PC-9 (cell line): ENCODE data around the gene SIDT1.

Experiments used
- EZH2 ChIP-seq: fragments of 200-600 bp; sonication (generic); IDR thresholded peaks from 2 replicates; pipeline ENCODE4 v1.8.0; 2017; ENCODE audit warnings: antibody characterized with exemption, low read depth
- TF ChIP-seq, protein P1 (sequence below): fragments of 200-600 bp; sonication (generic); conservative IDR thresholded peaks from 2 replicates; pipeline ENCODE4 v1.6.1; 2017; ENCODE audit warnings: mixed run types, antibody characterized with exemption, mild to moderate bottlenecking, moderate library complexity

DNA sequence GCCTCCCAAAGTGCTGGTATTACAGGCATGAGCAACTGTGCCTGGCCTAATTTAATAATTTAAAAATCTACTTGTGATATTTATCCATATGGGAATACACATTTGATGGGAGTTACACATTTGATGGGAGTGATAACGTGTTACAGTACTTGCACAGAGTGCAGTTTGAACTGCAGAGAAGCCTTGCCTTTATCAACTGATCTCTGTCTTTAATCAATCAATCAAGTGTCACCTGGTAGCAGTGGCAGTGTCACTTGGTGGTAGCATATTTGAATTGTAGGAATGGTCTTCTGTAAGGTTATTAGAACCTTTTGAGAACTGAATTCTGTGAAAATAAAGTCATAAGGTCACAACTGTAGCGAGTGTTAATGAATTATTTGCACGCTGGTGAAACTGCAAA lies 37.8 kb downstream of the SIDT1 start:
- TF ChIP-seq, protein P1, sequence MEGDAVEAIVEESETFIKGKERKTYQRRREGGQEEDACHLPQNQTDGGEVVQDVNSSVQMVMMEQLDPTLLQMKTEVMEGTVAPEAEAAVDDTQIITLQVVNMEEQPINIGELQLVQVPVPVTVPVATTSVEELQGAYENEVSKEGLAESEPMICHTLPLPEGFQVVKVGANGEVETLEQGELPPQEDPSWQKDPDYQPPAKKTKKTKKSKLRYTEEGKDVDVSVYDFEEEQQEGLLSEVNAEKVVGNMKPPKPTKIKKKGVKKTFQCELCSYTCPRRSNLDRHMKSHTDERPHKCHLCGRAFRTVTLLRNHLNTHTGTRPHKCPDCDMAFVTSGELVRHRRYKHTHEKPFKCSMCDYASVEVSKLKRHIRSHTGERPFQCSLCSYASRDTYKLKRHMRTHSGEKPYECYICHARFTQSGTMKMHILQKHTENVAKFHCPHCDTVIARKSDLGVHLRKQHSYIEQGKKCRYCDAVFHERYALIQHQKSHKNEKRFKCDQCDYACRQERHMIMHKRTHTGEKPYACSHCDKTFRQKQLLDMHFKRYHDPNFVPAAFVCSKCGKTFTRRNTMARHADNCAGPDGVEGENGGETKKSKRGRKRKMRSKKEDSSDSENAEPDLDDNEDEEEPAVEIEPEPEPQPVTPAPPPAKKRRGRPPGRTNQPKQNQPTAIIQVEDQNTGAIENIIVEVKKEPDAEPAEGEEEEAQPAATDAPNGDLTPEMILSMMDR = no peak
- no peak for TF ChIP-seq EZH2
